ENCODE data around the gene NCCRP1.

Gene NCCRP1

GRCh38 chr19:39165857-39166256 lies 30.9 kb upstream of the NCCRP1 start:
- no peak for DNase-seq (ENCODE audit: low spot score)

GRCh38 chr19:39166571-39167391 lies 30.0 kb upstream of the NCCRP1 start:
- no peak for DNase-seq (ENCODE audit: low spot score)

GRCh38 chr19:39167461-39168257 lies 29.1 kb upstream of the NCCRP1 start:
- no peak for DNase-seq (ENCODE audit: low spot score)

- DNase-seq (ENCODE audit: low spot score) = no peak
These were observed 28.3 kb upstream of the NCCRP1 start for GRCh38 chr19:39168258-39169142.

GRCh38 chr19:39169143-39169810 lies 27.5 kb upstream of the NCCRP1 start:
- DNase-seq (ENCODE audit: low spot score) = no peak

- DNase-seq (ENCODE audit: low spot score) = no peak
These were observed 26.2 kb upstream of the NCCRP1 start for GRCh38 chr19:39170386-39171231.

GRCh38 chr19:39171479-39172465 lies 25.0 kb upstream of the NCCRP1 start:
- DNase-seq (ENCODE audit: low spot score) = no peak

- no peak for DNase-seq (ENCODE audit: low spot score)
These were observed 23.9 kb upstream of the NCCRP1 start for GRCh38 chr19:39172700-39173501.

GRCh38 chr19:39173502-39173991 lies 23.2 kb upstream of the NCCRP1 start:
- no peak for DNase-seq (ENCODE audit: low spot score)

- DNase-seq (ENCODE audit: low spot score) = no peak
These were observed 22.6 kb upstream of the NCCRP1 start for GRCh38 chr19:39174142-39174541.

- DNase-seq (ENCODE audit: low spot score) = no peak
These were observed 21.9 kb upstream of the NCCRP1 start for GRCh38 chr19:39174558-39175544.

- no peak for DNase-seq (ENCODE audit: low spot score)
These were observed 21.2 kb upstream of the NCCRP1 start for GRCh38 chr19:39175564-39175963.

GRCh38 chr19:39177110-39177699 lies 19.6 kb upstream of the NCCRP1 start:
- no peak for DNase-seq (ENCODE audit: low spot score)

- no peak for DNase-seq (ENCODE audit: low spot score)
These were observed 19.0 kb upstream of the NCCRP1 start for GRCh38 chr19:39177736-39178135.

- DNase-seq (ENCODE audit: low spot score) = no peak
These were observed 18.3 kb upstream of the NCCRP1 start for GRCh38 chr19:39178296-39179006.

GRCh38 chr19:39179754-39180153 lies 17.0 kb upstream of the NCCRP1 start:
- DNase-seq (ENCODE audit: low spot score) = no peak
